GM12878 (cell line): Measurements from ENCODE around the gene SCAMP5. TPM values are rescaled to one million over a fixed set of nuclear protein-coding genes. Genes with fewer than 3 reads are reported as not detected.

ENCODE experiments used
- ATAC-seq: fragments of 200-7000 bp; cut with Tn5 transposase; 3 replicates; pipeline ENCODE4 v1.9.1; 2020; ENCODE audit warnings: mild to moderate bottlenecking, moderate library complexity
- BruUV-seq: library from RNA; stranded (reverse); fragments of 400-500 nt; replicated peaks from 2 replicates; lab custom pipeline; 2021; lab: Mats Ljungman, UMichigan
- CTCF ChIA-PET: fragments of 300-600 bp; sonication (Branson Sonifier 250); formaldehyde crosslinking; extraction: SDS; loops from one replicate; lab custom pipeline; 2021; ENCODE audit warnings: inconsistent platforms; lab: Yijun Ruan, JAX
- POLR2A ChIA-PET: fragments of 350-600 bp; formaldehyde crosslinking; extraction: SDS; loops from one replicate; lab custom pipeline; 2021; ENCODE audit warnings: inconsistent platforms; lab: Charles Lee
- RAD21 ChIA-PET: fragments of 300-600 bp; sonication (Branson Sonifier 250); formaldehyde crosslinking; loops from one replicate; lab custom pipeline; 2023; ENCODE audit warnings: antibody characterized with exemption; ENCODE audit not compliant: unreplicated experiment; lab: Charles Lee
- SMC1A ChIA-PET: fragments of 300-600 bp; sonication (Branson Sonifier 250); formaldehyde crosslinking; loops from one replicate; lab custom pipeline; 2023; ENCODE audit not compliant: unreplicated experiment, uncharacterized antibody; lab: Charles Lee
- DNase-seq: peaks from one replicate; pipeline ENCODE4 v3.0.0-alpha.2; 2011; ENCODE audit warnings: low read depth, low spot score
- FAIRE-seq: peaks from 3 replicates; lab custom pipeline; 2011; peaks lifted over from hg19 to GRCh38; lab: Jason Lieb, UNC
- H2AFZ ChIP-seq: 2 replicates; pipeline ENCODE4 v1.6.0; 2011; ENCODE audit warnings: low read depth, low read length, control low read depth; ENCODE audit not compliant: control insufficient read depth
- H3K27ac ChIP-seq: 2 replicates; pipeline ENCODE4 v1.5.1; 2011; ENCODE audit warnings: control low read depth; ENCODE audit not compliant: control insufficient read depth, insufficient read depth
- H3K27me3 ChIP-seq, 2 experiments: replicated peaks in 1 of 2; 2 replicates each; pipeline versions ENCODE4 v1.6.0 to v1.6.1; 2011; ENCODE audit warnings: low read length in 1 of 2; ENCODE audit not compliant: control insufficient read depth in 2 of 2, insufficient read depth in 2 of 2
- H3K36me3 ChIP-seq, 2 experiments: 2 replicates each; pipeline ENCODE4 v1.5.1; 2011; ENCODE audit warnings: low read length in 1 of 2; ENCODE audit not compliant: control insufficient read depth in 2 of 2, insufficient read depth in 2 of 2
- H3K4me1 ChIP-seq: 2 replicates; pipeline ENCODE4 v1.6.1; 2011; ENCODE audit warnings: mild to moderate bottlenecking, low read length, moderate library complexity, mixed read lengths; ENCODE audit not compliant: control insufficient read depth, insufficient read depth
- H3K4me2 ChIP-seq: 2 replicates; pipeline ENCODE4 v1.6.0; 2011; ENCODE audit warnings: control low read depth; ENCODE audit not compliant: control insufficient read depth, insufficient read depth
- H3K4me3 ChIP-seq: fragments of 200-600 bp; sonication (generic); 2 replicates; pipeline ENCODE4 v1.5.1; 2016
- H3K79me2 ChIP-seq: 2 replicates; pipeline ENCODE4 v1.6.0; 2011; ENCODE audit warnings: low read length; ENCODE audit not compliant: control insufficient read depth, insufficient read depth
- H3K9ac ChIP-seq: 2 replicates; pipeline ENCODE4 v1.8.0; 2011; ENCODE audit warnings: low read length, control low read depth, mixed read lengths; ENCODE audit not compliant: control insufficient read depth, insufficient read depth
- H3K9me3 ChIP-seq: replicated peaks from 3 replicates; pipeline ENCODE4 v1.5.1; 2011; ENCODE audit warnings: mild to moderate bottlenecking, low read length; ENCODE audit not compliant: control insufficient read depth, insufficient read depth
- H4K20me1 ChIP-seq: 2 replicates; pipeline ENCODE4 v1.6.0; 2011; ENCODE audit not compliant: control insufficient read depth, insufficient read depth
- BACH1 ChIP-seq: fragments of 450-650 bp; IDR thresholded peaks from 2 replicates; pipeline ENCODE4 v1.6.1; 2017; ENCODE audit warnings: mild to moderate bottlenecking, borderline replicate concordance
- BCL3 ChIP-seq: IDR thresholded peaks from 2 replicates; pipeline ENCODE4 v1.6.1; 2011; ENCODE audit warnings: borderline replicate concordance, low read depth, mild to moderate bottlenecking, moderate library complexity, low read length; ENCODE audit not compliant: insufficient read depth, poor library complexity, severe bottlenecking
- CBX3 ChIP-seq: fragments of 200-600 bp; sonication (generic); IDR thresholded peaks from 2 replicates; pipeline ENCODE4 v1.6.1; 2016; ENCODE audit warnings: low read depth, borderline replicate concordance
- CBX5 ChIP-seq: sonication (generic); IDR thresholded peaks from 2 replicates; pipeline ENCODE4 v1.6.1; 2016; ENCODE audit warnings: low read depth, moderate library complexity, mild to moderate bottlenecking, inconsistent platforms
- CEBPZ ChIP-seq: fragments of 150-350 bp; IDR thresholded peaks from 2 replicates; pipeline ENCODE4 v1.6.1; 2016; ENCODE audit warnings: low read depth, low read length
- CHD4 ChIP-seq: fragments of 200-600 bp; sonication (generic); IDR thresholded peaks from 2 replicates; pipeline ENCODE4 v1.6.1; 2016; ENCODE audit warnings: mild to moderate bottlenecking
- DPF2 ChIP-seq: fragments of 450-650 bp; IDR thresholded peaks from 2 replicates; pipeline ENCODE4 v1.6.1; 2017; ENCODE audit warnings: mild to moderate bottlenecking
- HSF1 ChIP-seq: fragments of 150-350 bp; IDR thresholded peaks from 2 replicates; pipeline ENCODE4 v1.6.1; 2014; ENCODE audit warnings: mild to moderate bottlenecking, low read depth, low read length
- IKZF1 ChIP-seq: fragments of 450-650 bp; conservative IDR thresholded peaks from 2 replicates; pipeline ENCODE4 v1.6.1; 2017; ENCODE audit warnings: antibody characterized with exemption, mild to moderate bottlenecking
- MYB ChIP-seq: fragments of 150-350 bp; IDR thresholded peaks from 2 replicates; pipeline ENCODE4 v1.6.1; 2014; ENCODE audit warnings: mild to moderate bottlenecking, low read depth, low read length, borderline replicate concordance
- MYC ChIP-seq: IDR thresholded peaks from 2 replicates; pipeline ENCODE4 v1.6.1; 2011; ENCODE audit warnings: mild to moderate bottlenecking, low read length, moderate library complexity, inconsistent platforms; ENCODE audit not compliant: insufficient read depth, insufficient replicate concordance, insufficient read length, severe bottlenecking
- PKNOX1 ChIP-seq: fragments of 450-650 bp; IDR thresholded peaks from 2 replicates; pipeline ENCODE4 v1.6.1; 2016; ENCODE audit warnings: mild to moderate bottlenecking
- POLR2AphosphoS5 ChIP-seq: IDR thresholded peaks from 2 replicates; pipeline ENCODE4 v1.6.1; 2011; ENCODE audit warnings: mild to moderate bottlenecking, low read length, inconsistent platforms
- RCOR1 ChIP-seq: conservative IDR thresholded peaks from 2 replicates; pipeline ENCODE4 v1.6.1; 2012; ENCODE audit warnings: low read depth, low read length, improper control_type of control experiment
- TAF1 ChIP-seq: IDR thresholded peaks from 2 replicates; pipeline ENCODE4 v1.6.1; 2011; ENCODE audit warnings: mild to moderate bottlenecking, low read depth, low read length, borderline replicate concordance
- TBL1XR1 ChIP-seq: IDR thresholded peaks from 2 replicates; pipeline ENCODE4 v1.6.1; 2012; ENCODE audit warnings: low read depth, low read length, improper control_type of control experiment
- WGBS: methylation state at CpG from one replicate; pipeline ENCODE4 v1.1.6; 2016; ENCODE audit warnings: low lambda C conversion rate; ENCODE audit not compliant: insufficient replicate concordance, insufficient coverage; ENCODE audit errors: missing lambda C conversion rate; 5-methylcytosine and 5-hydroxymethylcytosine counted together
- in situ Hi-C: fragments of 300-500 bp; cut with MboI; formaldehyde crosslinking; loops from 9 replicates; pipeline ENCODE4 v1.14.3; 2018; ENCODE audit warnings: mixed read lengths
- intact Hi-C: fragments of 100-400 bp; cut with micrococcal nuclease; formaldehyde crosslinking; loops from one replicate; pipeline ENCODE4 v1.14.2; 2022; ENCODE audit not compliant: unreplicated experiment
- polyA plus RNA-seq, 11 experiments: library from polyadenylated mRNA; depleted of rRNA in 4 of 11; unstranded in 6 of 11; stranded (reverse) in 5 of 11; fragments of >200 nt; fragmentation: Nextera tagmentation in 4 of 11; fragmentation: Illumina TruSeq in 1 of 11; extraction: Ambion mirVana in 4 of 11; extraction: Trizol in 1 of 11; gene quantifications; 1 replicate in 1 of 11; 2 replicates in 10 of 11; pipeline versions ENCODE4 v1.2.1 to v1.2.3, GENCODE V29; 2011 to 2016; ENCODE audit warnings: inconsistent platforms in 2 of 11, missing spikeins in 2 of 11, low read depth in 1 of 11
- total RNA-seq, 4 experiments: library from RNA; depleted of rRNA in 3 of 4; stranded (reverse); fragments of >200 nt in 3 of 4; fragmentation: Illumina TruSeq in 1 of 4; extraction: Trizol in 1 of 4; gene quantifications; 2 replicates each; pipeline versions ENCODE4 v1.2.1 to v1.2.3, GENCODE V29; 2013 to 2021

The SCAMP5 gene
- total and polyA plus RNA-seq, 10 of the 15 experiments (the other 5 are each of a cell fraction or from before 2014, with no cell fraction given): 1.6 to 41.6 (median 16.9) TPM

- ChIA-PET RAD21 (interaction anchor here (1.2 kb wide), 1 partner anchor 25 kb away, joined by 3 read pairs; no protein-coding TSS in a partner anchor), CTCF (interaction anchor here (1.0 kb wide), 1 partner anchor 17 kb away, joined by 3 read pairs; no protein-coding TSS in a partner anchor), POLR2A (interaction anchor here (0.5 kb wide), 1 partner anchor 186 kb away, joined by 6 read pairs; no protein-coding TSS in a partner anchor), SMC1A (no interaction called here)
- WGBS: 14% methylated on average over 3 of the region's 3 CpGs
- H3K4me1 ChIP-seq: peaks cover 4% of the 10 kb centered on the region; the same call in 1 of the 2 replicates
- 0 out of 4 replicates have a peak, but pooled peaks cover 0 to 2% of the 10 kb centered on the region in 2 experiments for H3K27me3 ChIP-seq
- H4K20me1 ChIP-seq: no peaks in the 10 kb centered on the region
- no peaks in the 10 kb centered on the region for H3K9me3 ChIP-seq
- intact Hi-C loops: no loop called here
- no TSS peak for BruUV-seq
- no peak overlapping the region for H3K4me3 ChIP-seq
- ATAC-seq (no peak), FAIRE-seq (no peak), DNase-seq (no peak)
- in situ Hi-C loops: loop anchor here (5.0 kb wide), 1 partner anchor 47 kb away; no protein-coding TSS in a partner anchor
- H3K27ac ChIP-seq: no peak overlapping the region
- no peaks in the 10 kb centered on the region for H3K79me2 ChIP-seq
- H2AFZ ChIP-seq: no peak overlapping the region
- no peak overlapping the region for H3K9ac ChIP-seq
- H3K4me2 ChIP-seq: no peak overlapping the region
- H3K36me3 ChIP-seq: no peaks in the 10 kb centered on the region
- no peak for TF ChIP-seq DPF2
- TF ChIP-seq BACH1: no peak
- no peak for TF ChIP-seq CEBPZ
- no peak for TF ChIP-seq CHD4
- TF ChIP-seq POLR2AphosphoS5: no peak
- TF ChIP-seq TBL1XR1: no peak
- TF ChIP-seq HSF1: no peak
- no peak for TF ChIP-seq TAF1
- TF ChIP-seq MYB: no peak
- no peak for TF ChIP-seq PKNOX1
- TF ChIP-seq IKZF1: no peak
- no peak for TF ChIP-seq CBX3
- TF ChIP-seq RCOR1: no peak
- TF ChIP-seq MYC: no peak
- no peak for TF ChIP-seq CBX5
- no peak for TF ChIP-seq BCL3
These were observed 30.6 kb upstream of the SCAMP5 start for GRCh38 chr15:74964794-74965193.
